ENCODE data around the gene SERPINA5.

SERPINA5 gene

GRCh38 chr14:94581127-94581999 is at the start of gene SERPINA5:
Gene SERPINA5 (plus strand): TSS chr14:94581426. CDS start chr14:94587363, 5,937 bp downstream.
- Histone ChIP-seq H3K4me3 (no peak within 1 kb of the TSS), H3K4me1 (peaks cover 0 to 19% (median 0%) of the 10 kb centered on the region in 4 donors), H3K9me3 (no peaks in the 10 kb centered on the region), H3K27ac (no peak within 1 kb of the TSS), H3K36me3 (no peaks in the 10 kb centered on the region), H3K27me3 (peaks cover 0 to 12% of the 10 kb centered on the region in 2 donors)
- intact Hi-C loops (cut with DNase I; ENCODE audit: low total_unique reads): no loop called here
- TF ChIP-seq CTCF (IDR thresholded peaks at IDR 0.05): no peak
- no peak for DNase-seq

GRCh38 chr14:94532447-94532846 is 48.8 kb upstream of the SERPINA5 start:
- DNase-seq: no peak
- peaks cover 0 to 6% of the 10 kb centered on the region in 2 donors for H3K27me3 ChIP-seq
- no peak for TF ChIP-seq CTCF (IDR thresholded peaks at IDR 0.05)
- H3K4me1 ChIP-seq: no peaks in the 10 kb centered on the region
- H3K36me3 ChIP-seq: no peaks in the 10 kb centered on the region
- no peak overlapping the region for H3K4me3 ChIP-seq
- no peaks in the 10 kb centered on the region for H3K9me3 ChIP-seq
- intact Hi-C loops (cut with DNase I; ENCODE audit: low total_unique reads): no loop called here
- no peak overlapping the region for H3K27ac ChIP-seq

- H3K4me1 ChIP-seq: no peaks in the 10 kb centered on the region
- peaks cover 0 to 12% of the 10 kb centered on the region in 2 donors for H3K27me3 ChIP-seq
- intact Hi-C loops (cut with DNase I; ENCODE audit: low total_unique reads): no loop called here
- H3K27ac ChIP-seq: no peak overlapping the region
- H3K4me3 ChIP-seq: no peak overlapping the region
- no peak for TF ChIP-seq CTCF (IDR thresholded peaks at IDR 0.05)
- H3K36me3 ChIP-seq: no peaks in the 10 kb centered on the region
- no peaks in the 10 kb centered on the region for H3K9me3 ChIP-seq
- peak in 1 of 2 donors; percentile 25 for DNase-seq
Measured at GRCh38 chr14:94535506-94535905, 45.7 kb upstream of the SERPINA5 start.

GRCh38 chr14:94536836-94537235 is 44.4 kb upstream of the SERPINA5 start:
- intact Hi-C loops (cut with DNase I; ENCODE audit: low total_unique reads): no loop called here
- no peak overlapping the region for H3K27ac ChIP-seq
- no peaks in the 10 kb centered on the region for H3K4me1 ChIP-seq
- no peak overlapping the region for H3K4me3 ChIP-seq
- DNase-seq: no peak
- peaks cover 0 to 12% of the 10 kb centered on the region in 2 donors for H3K27me3 ChIP-seq
- TF ChIP-seq CTCF (IDR thresholded peaks at IDR 0.05): no peak
- no peaks in the 10 kb centered on the region for H3K9me3 ChIP-seq
- H3K36me3 ChIP-seq: no peaks in the 10 kb centered on the region

- intact Hi-C loops (cut with DNase I; ENCODE audit: low total_unique reads): no loop called here
- no peaks in the 10 kb centered on the region for H3K4me1 ChIP-seq
- no peaks in the 10 kb centered on the region for H3K36me3 ChIP-seq
- no peak for TF ChIP-seq CTCF (IDR thresholded peaks at IDR 0.05)
- H3K4me3 ChIP-seq: no peak overlapping the region
- peak in 1 of 2 donors; percentile 21 for DNase-seq
- H3K9me3 ChIP-seq: no peaks in the 10 kb centered on the region
- H3K27me3 ChIP-seq: peaks cover 0 to 14% of the 10 kb centered on the region in 2 donors
- H3K27ac ChIP-seq: no peak overlapping the region
Measured at GRCh38 chr14:94538070-94538740, 43.0 kb upstream of the SERPINA5 start.

All from tibial artery (tissue), 4 donors.